ENCODE data around the gene H2BW2.

DNA sequence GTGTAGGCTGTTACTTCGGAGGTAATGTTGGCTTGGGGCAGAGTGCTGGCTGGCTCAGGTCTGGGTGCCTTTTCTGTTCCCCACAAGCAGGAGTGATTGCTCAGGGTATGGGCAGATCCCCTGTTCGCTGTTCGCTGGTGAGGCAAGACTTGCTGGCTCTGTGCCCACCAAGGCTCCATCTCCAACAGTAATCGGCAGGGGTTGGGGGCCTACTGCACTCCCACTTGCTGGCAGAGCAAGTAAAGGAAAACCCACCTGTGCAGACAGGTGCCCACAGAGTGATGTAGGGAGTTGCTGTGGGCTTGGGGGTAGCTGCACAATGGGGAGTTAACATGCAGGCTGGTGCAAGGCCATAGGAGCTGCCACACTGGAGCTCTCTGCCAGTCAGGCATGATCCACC, 44.3 kb downstream of the H2BW2 start:
- TF ChIP-seq, protein P1, sequence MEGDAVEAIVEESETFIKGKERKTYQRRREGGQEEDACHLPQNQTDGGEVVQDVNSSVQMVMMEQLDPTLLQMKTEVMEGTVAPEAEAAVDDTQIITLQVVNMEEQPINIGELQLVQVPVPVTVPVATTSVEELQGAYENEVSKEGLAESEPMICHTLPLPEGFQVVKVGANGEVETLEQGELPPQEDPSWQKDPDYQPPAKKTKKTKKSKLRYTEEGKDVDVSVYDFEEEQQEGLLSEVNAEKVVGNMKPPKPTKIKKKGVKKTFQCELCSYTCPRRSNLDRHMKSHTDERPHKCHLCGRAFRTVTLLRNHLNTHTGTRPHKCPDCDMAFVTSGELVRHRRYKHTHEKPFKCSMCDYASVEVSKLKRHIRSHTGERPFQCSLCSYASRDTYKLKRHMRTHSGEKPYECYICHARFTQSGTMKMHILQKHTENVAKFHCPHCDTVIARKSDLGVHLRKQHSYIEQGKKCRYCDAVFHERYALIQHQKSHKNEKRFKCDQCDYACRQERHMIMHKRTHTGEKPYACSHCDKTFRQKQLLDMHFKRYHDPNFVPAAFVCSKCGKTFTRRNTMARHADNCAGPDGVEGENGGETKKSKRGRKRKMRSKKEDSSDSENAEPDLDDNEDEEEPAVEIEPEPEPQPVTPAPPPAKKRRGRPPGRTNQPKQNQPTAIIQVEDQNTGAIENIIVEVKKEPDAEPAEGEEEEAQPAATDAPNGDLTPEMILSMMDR (IDR thresholded peaks at IDR 0.05), result no peak
- no peak for TF ChIP-seq POLR2A (IDR thresholded peaks at IDR 0.05)
